PFSK-1 (cell line): ENCODE data around the gene FTSJ1.

ENCODE experiments used
- FOXP2 ChIP-seq: optimal IDR thresholded peaks from 2 replicates; pipeline ENCODE3; 2011; ENCODE audit warnings: borderline replicate concordance, control low read depth, inconsistent platforms; ENCODE audit not compliant: insufficient read depth; ENCODE audit errors: extremely low read length, extremely low read depth
- POLR2AphosphoS5 ChIP-seq: IDR thresholded peaks from 2 replicates; pipeline ENCODE4 v1.6.1; 2012; ENCODE audit warnings: low read depth, mild to moderate bottlenecking, control low read depth, low read length, moderate library complexity
- REST ChIP-seq, 2 experiments: IDR thresholded peaks; 2 replicates each; pipeline versions ENCODE4 v1.6.1 to v1.8.0; 2011 to 2012; ENCODE audit warnings: low read depth in 2 of 2, low read length in 2 of 2, control low read depth in 1 of 2, inconsistent platforms in 1 of 2, mild to moderate bottlenecking in 1 of 2, moderate library complexity in 1 of 2; ENCODE audit not compliant: insufficient read depth in 1 of 2
- SIN3A ChIP-seq: IDR thresholded peaks from 2 replicates; pipeline ENCODE4 v1.6.1; 2012; ENCODE audit warnings: mild to moderate bottlenecking, low read length, moderate library complexity, borderline replicate concordance; ENCODE audit not compliant: insufficient read depth
- TAF1 ChIP-seq: IDR thresholded peaks from 2 replicates; pipeline ENCODE4 v1.6.1; 2012; ENCODE audit warnings: low read length, control low read depth, borderline replicate concordance; ENCODE audit not compliant: insufficient read depth

Gene FTSJ1

GRCh38 chrX:48523682-48524081 is 47.7 kb downstream of the FTSJ1 start:
- no peak for TF ChIP-seq FOXP2
- TF ChIP-seq POLR2AphosphoS5, result no peak
- no peak for TF ChIP-seq REST (IDR thresholded peaks at IDR 0.05; ENCODE audit: insufficient read depth in 1 of 2, low read depth in 2 of 2, low read length in 2 of 2)

GRCh38 chrX:48530736-48531135 is 54.7 kb downstream of the FTSJ1 start:
- TF ChIP-seq FOXP2 (no peak), POLR2AphosphoS5 (no peak), SIN3A (no peak), TAF1 (no peak), REST (IDR thresholded peaks at IDR 0.05; ENCODE audit: insufficient read depth in 1 of 2, low read depth in 2 of 2, low read length in 2 of 2) (no peak)

GRCh38 chrX:48531358-48531959 is 55.5 kb downstream of the FTSJ1 start:
- TF ChIP-seq FOXP2, result no peak
- no peak for TF ChIP-seq TAF1
- TF ChIP-seq SIN3A, result no peak
- no peak for TF ChIP-seq POLR2AphosphoS5
- TF ChIP-seq REST (IDR thresholded peaks at IDR 0.05; ENCODE audit: insufficient read depth in 1 of 2, low read depth in 2 of 2, low read length in 2 of 2), result no peak

- TF ChIP-seq REST (IDR thresholded peaks at IDR 0.05; ENCODE audit: insufficient read depth in 1 of 2, low read depth in 2 of 2, low read length in 2 of 2), result no peak
- no peak for TF ChIP-seq SIN3A
- TF ChIP-seq TAF1, result no peak
- no peak for TF ChIP-seq POLR2AphosphoS5
- no peak for TF ChIP-seq FOXP2
These were observed 56.2 kb downstream of the FTSJ1 start for GRCh38 chrX:48532161-48532560.

- TF ChIP-seq REST (IDR thresholded peaks at IDR 0.05; ENCODE audit: insufficient read depth in 1 of 2, low read depth in 2 of 2, low read length in 2 of 2) (no peak), SIN3A (no peak), TAF1 (no peak), FOXP2 (no peak), POLR2AphosphoS5 (no peak)
These were observed 57.2 kb downstream of the FTSJ1 start for GRCh38 chrX:48533165-48533564.
